ENCODE results near the gene YWHAE. TPM values are rescaled to one million over a fixed set of nuclear protein-coding genes. Genes with fewer than 3 reads are reported as not detected.
"Not testable (repeated sequence)": the region's sequence is repeated elsewhere in the genome, so short reads cannot be mapped to it uniquely, and the experiment has no call there.

Gene YWHAE
- total RNA-seq, 1 experiment from 2014 or later = 1,282 TPM

- no peak for TF ChIP-seq CTCF (conservative IDR thresholded peaks at IDR 0.05)
- no peak overlapping the region for H2AK5ac ChIP-seq (ENCODE audit: insufficient read length, low read length)
- H2BK15ac ChIP-seq (ENCODE audit: low read depth, low read length) = no peak overlapping the region
- H3K4ac ChIP-seq (ENCODE audit: low read depth, low read length) = no peak overlapping the region
- DNase-seq = no peak
- no peaks in the 10 kb centered on the region for H3K9me3 Mint-ChIP-seq
- no peak overlapping the region for H3K4me3 Mint-ChIP-seq
- no CpG with 5 or more reads among the region's 12 CpGs for WGBS (ENCODE audit: extremely low coverage, insufficient read length, low lambda C conversion rate)
- no peaks in the 10 kb centered on the region for H3K27me3 ChIP-seq (ENCODE audit: insufficient read depth, low read length)
- no peaks in the 10 kb centered on the region for H4K20me1 ChIP-seq (ENCODE audit: control insufficient read depth, insufficient read depth, insufficient read length)
- H3K9ac ChIP-seq (ENCODE audit: extremely low read depth, insufficient read length, low read length) = no peak overlapping the region
- H3K14ac ChIP-seq (ENCODE audit: insufficient read depth, low read length) = no peak overlapping the region
- no peak overlapping the region for H4K5ac ChIP-seq (ENCODE audit: insufficient read length, low read depth, low read length)
- H3K27ac Mint-ChIP-seq = peak overlapping the region in 2 of 3 experiments; percentile 9 to 14; a peak in 1 of 7 replicates
- H2BK12ac ChIP-seq (ENCODE audit: insufficient read length, low read depth, low read length) = no peak overlapping the region
- H2BK20ac ChIP-seq (ENCODE audit: low read depth, low read length, poor library complexity, severe bottlenecking) = no peak overlapping the region
- H3K23ac ChIP-seq (ENCODE audit: insufficient read length, low read depth, low read length) = no peak overlapping the region
- H3K56ac ChIP-seq (ENCODE audit: insufficient read length, low read depth, low read length) = no peak overlapping the region
- peaks cover 11 to 18% (median 12%) of the 10 kb centered on the region in 3 experiments; a peak in 6 of 7 replicates for H3K36me3 Mint-ChIP-seq (ENCODE audit: insufficient read depth in 1 of 3, low read depth in 3 of 3)
- H3K79me2 ChIP-seq (ENCODE audit: insufficient read depth, low read length) = peaks cover 32% of the 10 kb centered on the region; the same call in 1 of the 2 replicates
- no peaks in the 10 kb centered on the region for H3K27me3 Mint-ChIP-seq (ENCODE audit: low read depth)
- no peak overlapping the region for H4K8ac ChIP-seq (replicated peaks; ENCODE audit: insufficient read length, low read depth, low read length)
- peaks cover 4 to 7% of the 10 kb centered on the region in 2 experiments; a peak in 3 of 4 replicates for H3K4me1 Mint-ChIP-seq
- no peak overlapping the region for H2BK5ac ChIP-seq (ENCODE audit: insufficient read length, low read length)
- no peaks in the 10 kb centered on the region for H3K9me3 ChIP-seq (ENCODE audit: control insufficient read depth, low read depth, low read length)
- H3K23me2 ChIP-seq (ENCODE audit: insufficient read length, low read depth, low read length, poor library complexity, severe bottlenecking) = no peaks in the 10 kb centered on the region
- H3T11ph ChIP-seq (ENCODE audit: low read length) = no peak overlapping the region
- no peaks in the 10 kb centered on the region for H3K4me1 ChIP-seq (ENCODE audit: insufficient read depth, low read length)
- no peak overlapping the region for H3K27ac ChIP-seq (ENCODE audit: insufficient read length, low read depth, low read length)
- peaks cover 2% of the 10 kb centered on the region for H3K79me1 ChIP-seq (ENCODE audit: insufficient read depth, low read depth, low read length, poor library complexity, severe bottlenecking)
- H4K91ac ChIP-seq (ENCODE audit: insufficient read length, low read depth, low read length) = no peak overlapping the region
- H2BK120ac ChIP-seq (ENCODE audit: low read depth, low read length, poor library complexity, severe bottlenecking) = no peak overlapping the region
- no peak overlapping the region for H2AFZ ChIP-seq (ENCODE audit: low read length)
- H3K4me2 ChIP-seq (ENCODE audit: insufficient read depth, insufficient read length, low read length) = no peak overlapping the region
- no peak overlapping the region for H3K18ac ChIP-seq (ENCODE audit: insufficient read length, low read depth, low read length)
Measured at GRCh38 chr17:1446201-1446600, 46.2 kb upstream of the YWHAE start.

DNA sequence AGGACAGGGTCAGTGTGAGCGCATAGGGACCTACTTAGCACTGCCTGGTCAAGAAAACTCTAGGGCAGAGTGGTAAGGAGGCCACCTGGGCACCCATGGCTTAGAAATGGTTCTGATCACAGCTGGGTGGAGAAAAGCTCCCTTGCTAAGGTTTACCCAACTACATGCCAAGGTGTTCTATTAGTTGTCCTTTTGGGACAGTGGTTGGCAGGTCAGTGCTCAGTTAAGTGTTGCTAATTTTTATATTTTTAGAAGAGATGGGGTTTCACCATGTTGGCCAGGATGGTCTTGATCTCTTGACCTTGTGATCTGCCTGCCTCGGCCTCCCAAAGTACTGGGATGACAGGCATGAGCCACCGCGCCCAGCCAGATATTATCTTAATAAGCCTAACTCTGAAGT is 45.7 kb upstream of the YWHAE start:
- H3K27ac Mint-ChIP-seq; H3K4me3 Mint-ChIP-seq; H4K8ac ChIP-seq (replicated peaks; ENCODE audit: insufficient read length, low read depth, low read length): not testable (repeated sequence)

More for the DNA sequence above, 45.7 kb upstream of the YWHAE start:
- H2BK5ac ChIP-seq (ENCODE audit: insufficient read length, low read length); H3K9me3 Mint-ChIP-seq; H4K91ac ChIP-seq (ENCODE audit: insufficient read length, low read depth, low read length); H2BK20ac ChIP-seq (ENCODE audit: low read depth, low read length, poor library complexity, severe bottlenecking); H3K27me3 Mint-ChIP-seq (ENCODE audit: low read depth); H3K4me1 ChIP-seq (ENCODE audit: insufficient read depth, low read length); DNase-seq; H4K5ac ChIP-seq (ENCODE audit: insufficient read length, low read depth, low read length); H2BK120ac ChIP-seq (ENCODE audit: low read depth, low read length, poor library complexity, severe bottlenecking); H3K18ac ChIP-seq (ENCODE audit: insufficient read length, low read depth, low read length); H3K9ac ChIP-seq (ENCODE audit: extremely low read depth, insufficient read length, low read length); H4K20me1 ChIP-seq (ENCODE audit: control insufficient read depth, insufficient read depth, insufficient read length); H3K23ac ChIP-seq (ENCODE audit: insufficient read length, low read depth, low read length); H3K56ac ChIP-seq (ENCODE audit: insufficient read length, low read depth, low read length); H3K27ac ChIP-seq (ENCODE audit: insufficient read length, low read depth, low read length); H3K14ac ChIP-seq (ENCODE audit: insufficient read depth, low read length); H3K4me2 ChIP-seq (ENCODE audit: insufficient read depth, insufficient read length, low read length); H2BK12ac ChIP-seq (ENCODE audit: insufficient read length, low read depth, low read length); H3K9me3 ChIP-seq (ENCODE audit: control insufficient read depth, low read depth, low read length); H2AK5ac ChIP-seq (ENCODE audit: insufficient read length, low read length); H3K23me2 ChIP-seq (ENCODE audit: insufficient read length, low read depth, low read length, poor library complexity, severe bottlenecking); H3K27me3 ChIP-seq (ENCODE audit: insufficient read depth, low read length); H2BK15ac ChIP-seq (ENCODE audit: low read depth, low read length); H3T11ph ChIP-seq (ENCODE audit: low read length); H2AFZ ChIP-seq (ENCODE audit: low read length); H3K4ac ChIP-seq (ENCODE audit: low read depth, low read length); H3K4me1 Mint-ChIP-seq; H3K79me1 ChIP-seq (ENCODE audit: insufficient read depth, low read depth, low read length, poor library complexity, severe bottlenecking): not testable (repeated sequence)
- H3K36me3 Mint-ChIP-seq (ENCODE audit: insufficient read depth in 1 of 3, low read depth in 3 of 3) = peaks cover 11 to 18% (median 12%) of the 10 kb centered on the region in 3 experiments; a peak in 6 of 7 replicates
- H3K79me2 ChIP-seq (ENCODE audit: insufficient read depth, low read length) = peaks cover 32% of the 10 kb centered on the region; the same call in 1 of the 2 replicates
- WGBS (ENCODE audit: extremely low coverage, insufficient read length, low lambda C conversion rate) = no CpG with 5 or more reads among the region's 4 CpGs

Data from H9 (cell line).